GM23338 (cell line): ENCODE data around the gene KSR2. TPM values are rescaled to one million over a fixed set of nuclear protein-coding genes. Genes with fewer than 3 reads are reported as not detected.

Experiments used
- ATAC-seq: fragments of 200-7000 bp; cut with Tn5 transposase; 3 replicates; pipeline ENCODE4 v1.9.1; 2020
- DNase-seq: peaks from one replicate; pipeline ENCODE4 v3.0.0-alpha.2; 2015; ENCODE audit warnings: low spot score
- H2AFZ ChIP-seq: fragments of 200-600 bp; sonication (generic); 2 replicates; pipeline ENCODE4 v1.8.0; 2016; ENCODE audit warnings: antibody characterized with exemption, mild to moderate bottlenecking, moderate library complexity
- H3F3A ChIP-seq: fragments of 200-600 bp; sonication (generic); replicated peaks from 2 replicates; pipeline ENCODE4 v1.8.0; 2017; ENCODE audit warnings: antibody characterized with exemption, mixed run types, low read depth
- H3K27ac ChIP-seq: fragments of 200-600 bp; sonication (generic); 2 replicates; pipeline ENCODE4 v1.6.1; 2016; ENCODE audit warnings: low read depth
- H3K27me3 ChIP-seq: fragments of 200-600 bp; sonication (generic); 2 replicates; pipeline ENCODE4 v1.8.0; 2016; ENCODE audit warnings: mild to moderate bottlenecking, mixed run types, moderate library complexity; ENCODE audit not compliant: insufficient read depth
- H3K36me3 ChIP-seq: fragments of 200-600 bp; sonication (generic); 2 replicates; pipeline ENCODE4 v1.8.0; 2016; ENCODE audit warnings: mild to moderate bottlenecking; ENCODE audit not compliant: insufficient read depth
- H3K4me1 ChIP-seq: fragments of 200-600 bp; sonication (generic); 2 replicates; pipeline ENCODE4 v1.8.0; 2016; ENCODE audit warnings: mild to moderate bottlenecking, moderate library complexity; ENCODE audit not compliant: insufficient read depth
- H3K4me2 ChIP-seq: fragments of 200-600 bp; sonication (generic); 2 replicates; pipeline ENCODE4 v1.7.1; 2017; ENCODE audit warnings: mixed run types
- H3K4me3 ChIP-seq: fragments of 200-600 bp; sonication (generic); 2 replicates; pipeline ENCODE4 v1.6.1; 2016; ENCODE audit warnings: mixed run types
- H3K79me2 ChIP-seq: fragments of 200-600 bp; sonication (generic); replicated peaks from 2 replicates; pipeline ENCODE4 v1.8.0; 2017; ENCODE audit warnings: mild to moderate bottlenecking; ENCODE audit not compliant: insufficient read depth
- H3K9me2 ChIP-seq: fragments of 200-600 bp; sonication (generic); 2 replicates; pipeline ENCODE4 v1.8.0; 2017; ENCODE audit not compliant: insufficient read depth
- H4K20me1 ChIP-seq: fragments of 200-600 bp; sonication (generic); replicated peaks from 2 replicates; pipeline ENCODE4 v1.8.0; 2017; ENCODE audit warnings: mild to moderate bottlenecking; ENCODE audit not compliant: insufficient read depth
- H3K27ac Mint-ChIP-seq: 2 replicates; pipeline ENCODE4 v1.8.0; 2020; ENCODE audit warnings: inconsistent platforms, mild to moderate bottlenecking, moderate library complexity, mixed read lengths
- H3K27me3 Mint-ChIP-seq: 3 replicates; pipeline ENCODE4 v1.8.0; 2022; ENCODE audit warnings: low read depth, mild to moderate bottlenecking, moderate library complexity, mixed read lengths, inconsistent platforms; ENCODE audit not compliant: insufficient read depth, poor library complexity
- H3K36me3 Mint-ChIP-seq: 3 replicates; pipeline ENCODE4 v1.8.0; 2021; ENCODE audit warnings: low read depth, mild to moderate bottlenecking, inconsistent platforms, moderate library complexity, mixed read lengths
- H3K4me1 Mint-ChIP-seq: 3 replicates; pipeline ENCODE4 v1.8.0; 2020; ENCODE audit warnings: mild to moderate bottlenecking, inconsistent platforms, mixed read lengths
- H3K4me3 Mint-ChIP-seq: 3 replicates; pipeline ENCODE4 v1.8.0; 2021; ENCODE audit warnings: moderate library complexity, mild to moderate bottlenecking, inconsistent platforms, mixed read lengths
- H3K9me3 Mint-ChIP-seq: 3 replicates; pipeline ENCODE4 v1.8.0; 2020; ENCODE audit warnings: moderate library complexity, mild to moderate bottlenecking, inconsistent platforms, mixed read lengths
- CREB1 ChIP-seq: fragments of 250-450 bp; sonication (Bioruptor Pico); IDR thresholded peaks from 2 replicates; pipeline ENCODE4 v1.5.0; 2020; ENCODE audit warnings: low read depth, mild to moderate bottlenecking, moderate library complexity
- CTCF ChIP-seq, 2 experiments: fragments of 200-600 bp in 1 of 2; sonication (generic) in 1 of 2; conservative IDR thresholded peaks; 2 replicates each; pipeline versions ENCODE4 v1.5.1 to v1.6.1; 2016 to 2017; ENCODE audit warnings: antibody characterized with exemption in 2 of 2, low read depth in 2 of 2, mild to moderate bottlenecking in 2 of 2, moderate library complexity in 1 of 2
- ETS1 ChIP-seq: IDR thresholded peaks from 2 replicates; pipeline ENCODE4 v1.6.1; 2016; ENCODE audit warnings: antibody characterized with exemption
- EZH2 ChIP-seq: fragments of 200-600 bp; sonication (generic); IDR thresholded peaks from one replicate; pipeline ENCODE4 v1.8.0; 2017; ENCODE audit warnings: antibody characterized with exemption, mild to moderate bottlenecking, low read depth; ENCODE audit not compliant: unreplicated experiment
- EZH2phosphoT487 ChIP-seq: fragments of 200-600 bp; sonication (generic); IDR thresholded peaks from one replicate; pipeline ENCODE4 v1.8.1; 2018; ENCODE audit warnings: antibody characterized with exemption; ENCODE audit not compliant: unreplicated experiment
- JUNB ChIP-seq: IDR thresholded peaks from one replicate; pipeline ENCODE4 v1.6.1; 2016; ENCODE audit warnings: antibody characterized with exemption; ENCODE audit not compliant: unreplicated experiment
- NANOG ChIP-seq: IDR thresholded peaks from 2 replicates; pipeline ENCODE4 v1.6.1; 2016; ENCODE audit warnings: antibody characterized with exemption, borderline replicate concordance
- POLR2AphosphoS5 ChIP-seq: IDR thresholded peaks from 2 replicates; pipeline ENCODE4 v1.6.1; 2016; ENCODE audit warnings: antibody characterized with exemption, low read depth
- STAT1 ChIP-seq: IDR thresholded peaks from one replicate; pipeline ENCODE4 v1.6.1; 2016; ENCODE audit warnings: antibody characterized with exemption; ENCODE audit not compliant: unreplicated experiment
- ZNF331 ChIP-seq: fragments of 250-450 bp; sonication (Bioruptor Pico); IDR thresholded peaks from 2 replicates; pipeline ENCODE4 v1.5.0; 2020; ENCODE audit warnings: low read depth, mild to moderate bottlenecking, moderate library complexity
- ZNF462 ChIP-seq: fragments of 250-450 bp; sonication (Bioruptor Pico); IDR thresholded peaks from 2 replicates; pipeline ENCODE4 v1.5.0; 2020; ENCODE audit warnings: mild to moderate bottlenecking, moderate library complexity
- polyA plus RNA-seq: library from polyadenylated mRNA; unstranded; fragments of >200 nt; fragmentation: Nextera tagmentation; extraction: Ambion mirVana; gene quantifications from 2 replicates; pipeline ENCODE4 v1.2.1, GENCODE V29; 2016
- total RNA-seq: library from RNA; depleted of rRNA; stranded (reverse); fragments of >200 nt; shearing (Covaris generic); gene quantifications from 2 replicates; pipeline ENCODE4 v1.2.3, GENCODE V29; 2014
- TF ChIP-seq, protein P1 (sequence below): IDR thresholded peaks from one replicate; pipeline ENCODE4 v1.6.1; 2018; ENCODE audit warnings: antibody characterized with exemption; ENCODE audit not compliant: unreplicated experiment

The KSR2 gene
- total and polyA plus RNA-seq, 2 experiments from 2014 or later: 1.1 to 2.7 TPM

GRCh38 chr12:117680312-117680711 lies 288.5 kb downstream of the KSR2 start:
- no peak overlapping the region for H3K4me3 ChIP-seq
- TF ChIP-seq CREB1 (CRISPR knock-in tag) (no peak), NANOG (no peak), ZNF331 (CRISPR knock-in tag) (no peak), CTCF (conservative IDR thresholded peaks at IDR 0.05; ENCODE audit: low read depth in 2 of 2) (no peak), ZNF462 (no peak), JUNB (no peak), STAT1 (no peak), POLR2AphosphoS5 (no peak), EZH2phosphoT487 (no peak), ETS1 (no peak), EZH2 (no peak)
- TF ChIP-seq, protein P1, sequence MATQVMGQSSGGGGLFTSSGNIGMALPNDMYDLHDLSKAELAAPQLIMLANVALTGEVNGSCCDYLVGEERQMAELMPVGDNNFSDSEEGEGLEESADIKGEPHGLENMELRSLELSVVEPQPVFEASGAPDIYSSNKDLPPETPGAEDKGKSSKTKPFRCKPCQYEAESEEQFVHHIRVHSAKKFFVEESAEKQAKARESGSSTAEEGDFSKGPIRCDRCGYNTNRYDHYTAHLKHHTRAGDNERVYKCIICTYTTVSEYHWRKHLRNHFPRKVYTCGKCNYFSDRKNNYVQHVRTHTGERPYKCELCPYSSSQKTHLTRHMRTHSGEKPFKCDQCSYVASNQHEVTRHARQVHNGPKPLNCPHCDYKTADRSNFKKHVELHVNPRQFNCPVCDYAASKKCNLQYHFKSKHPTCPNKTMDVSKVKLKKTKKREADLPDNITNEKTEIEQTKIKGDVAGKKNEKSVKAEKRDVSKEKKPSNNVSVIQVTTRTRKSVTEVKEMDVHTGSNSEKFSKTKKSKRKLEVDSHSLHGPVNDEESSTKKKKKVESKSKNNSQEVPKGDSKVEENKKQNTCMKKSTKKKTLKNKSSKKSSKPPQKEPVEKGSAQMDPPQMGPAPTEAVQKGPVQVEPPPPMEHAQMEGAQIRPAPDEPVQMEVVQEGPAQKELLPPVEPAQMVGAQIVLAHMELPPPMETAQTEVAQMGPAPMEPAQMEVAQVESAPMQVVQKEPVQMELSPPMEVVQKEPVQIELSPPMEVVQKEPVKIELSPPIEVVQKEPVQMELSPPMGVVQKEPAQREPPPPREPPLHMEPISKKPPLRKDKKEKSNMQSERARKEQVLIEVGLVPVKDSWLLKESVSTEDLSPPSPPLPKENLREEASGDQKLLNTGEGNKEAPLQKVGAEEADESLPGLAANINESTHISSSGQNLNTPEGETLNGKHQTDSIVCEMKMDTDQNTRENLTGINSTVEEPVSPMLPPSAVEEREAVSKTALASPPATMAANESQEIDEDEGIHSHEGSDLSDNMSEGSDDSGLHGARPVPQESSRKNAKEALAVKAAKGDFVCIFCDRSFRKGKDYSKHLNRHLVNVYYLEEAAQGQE: no peak
- DNase-seq (no peak), ATAC-seq (no peak)
- Mint-ChIP-seq H3K27me3 (peaks cover 1% of the 10 kb centered on the region), H3K4me3 (no peak overlapping the region), H3K9me3 (peaks cover 4% of the 10 kb centered on the region; the same call in 1 of the 3 replicates), H3K4me1 (peaks cover 16% of the 10 kb centered on the region), H3K36me3 (no peaks in the 10 kb centered on the region), H3K27ac (no peak overlapping the region)
- H3K36me3 ChIP-seq: no peaks in the 10 kb centered on the region
- no peaks in the 10 kb centered on the region for H3K27me3 ChIP-seq
- no peak overlapping the region for H2AFZ ChIP-seq
- H3K4me1 ChIP-seq: peaks cover 5% of the 10 kb centered on the region
- no peaks in the 10 kb centered on the region for H4K20me1 ChIP-seq
- no peak overlapping the region for H3K4me2 ChIP-seq
- no peaks in the 10 kb centered on the region for H3F3A ChIP-seq
- H3K9me2 ChIP-seq: no peaks in the 10 kb centered on the region
- no peak overlapping the region for H3K27ac ChIP-seq
- H3K79me2 ChIP-seq: no peaks in the 10 kb centered on the region
